Stimulated activated CD4-positive, alpha-beta T cell treated with anti-CD3 and anti-CD28 coated beads, Interleukin-1b, Interleukin-23, amount 100 ng/mL, for 1 hour (primary cell): ENCODE results near the gene HCFC1.
A peak's percentile ranks its signal among the peaks of the same experiment; 100 is the strongest.

Source experiments
- DNase-seq, 2 donors: peaks; one replicate each; pipeline ENCODE4 v3.0.0-alpha.2; 2020; ENCODE audit warnings: low read depth in 2 of 2

The HCFC1 gene

GRCh38 chrX:153903238-153903980 lies 68.2 kb downstream of the HCFC1 start:
- no peak for DNase-seq

- DNase-seq = no peak
These were observed 69.2 kb downstream of the HCFC1 start for GRCh38 chrX:153902385-153902784.

- DNase-seq = no peak
These were observed 69.9 kb downstream of the HCFC1 start for GRCh38 chrX:153901753-153902140.

- DNase-seq = peak; percentile 11 to 16
These were observed 70.5 kb downstream of the HCFC1 start for GRCh38 chrX:153900831-153901752.

GRCh38 chrX:153897899-153898298 lies 73.7 kb downstream of the HCFC1 start:
- no peak for DNase-seq
